A549 (cell line): ENCODE data around the gene GRM2. TPM values are rescaled to one million over a fixed set of nuclear protein-coding genes. Genes with fewer than 3 reads are reported as not detected.
A peak's percentile ranks its signal among the peaks of the same experiment; 100 is the strongest.
"Not testable (repeated sequence)": the region's sequence is repeated elsewhere in the genome, so short reads cannot be mapped to it uniquely, and the experiment has no call there.

ENCODE experiments used
- ATAC-seq, 2 experiments: fragments of 200-7000 bp in 1 of 2; fragments of >200 bp in 1 of 2; cut with Nextera tagmentation in 1 of 2; cut with Tn5 transposase in 1 of 2; 3 replicates each; pipeline versions ENCODE4 v1.8.0 to v1.9.1; 2018 to 2020; ENCODE audit warnings: mild to moderate bottlenecking in 1 of 2, moderate library complexity in 1 of 2
- CTCF ChIA-PET: fragments of 300-600 bp; sonication (Branson Sonifier 250); formaldehyde crosslinking; extraction: SDS; loops from one replicate; lab custom pipeline; 2021; ENCODE audit warnings: antibody characterized with exemption, inconsistent platforms; lab: Yijun Ruan, JAX
- POLR2A ChIA-PET: fragments of 350-600 bp; formaldehyde crosslinking; extraction: SDS; loops from one replicate; lab custom pipeline; 2021; ENCODE audit warnings: antibody characterized with exemption, inconsistent platforms; lab: Yijun Ruan, JAX
- DNase-seq, 2 experiments: peaks; one replicate each; pipeline versions ENCODE4 v3.0.0 to v3.0.0-alpha.2; 2011 to 2016; ENCODE audit warnings: low read depth in 1 of 2, low spot score in 1 of 2
- FAIRE-seq: peaks from 2 replicates; lab custom pipeline; 2011; peaks lifted over from hg19 to GRCh38; lab: Jason Lieb, UNC
- H3K27ac ChIP-seq, 2 experiments: fragments of >200 bp; sonication (Bioruptor Twin); formaldehyde crosslinking; 3 replicates each; pipeline ENCODE4 v1.5.1; 2016 to 2017
- H3K4me1 ChIP-seq: fragments of >200 bp; sonication (Bioruptor Twin); formaldehyde crosslinking; 3 replicates; pipeline ENCODE4 v1.6.1; 2016
- H3K4me2 ChIP-seq: fragments of >200 bp; sonication (Bioruptor Twin); formaldehyde crosslinking; 3 replicates; pipeline ENCODE4 v1.6.1; 2016
- H3K4me3 ChIP-seq: fragments of >200 bp; sonication (Bioruptor Twin); formaldehyde crosslinking; 3 replicates; pipeline ENCODE4 v1.5.1; 2016
- H3K9me3 ChIP-seq: fragments of >200 bp; sonication (Bioruptor Twin); formaldehyde crosslinking; 3 replicates; pipeline ENCODE4 v1.6.1; 2016
- CBX2 ChIP-seq: fragments of 200-600 bp; sonication (generic); IDR thresholded peaks from 2 replicates; pipeline ENCODE4 v1.6.1; 2016; ENCODE audit warnings: low read depth, mild to moderate bottlenecking, borderline replicate concordance
- EHMT2 ChIP-seq: fragments of 200-600 bp; sonication (generic); IDR thresholded peaks from 2 replicates; pipeline ENCODE4 v1.6.1; 2016; ENCODE audit warnings: antibody characterized with exemption, low read depth, mild to moderate bottlenecking, moderate library complexity
- EP300 ChIP-seq, 2 experiments: fragments of >200 bp; sonication (Bioruptor Twin); formaldehyde crosslinking; IDR thresholded peaks; 2 replicates in 1 of 2; 3 replicates in 1 of 2; pipeline ENCODE4 v1.6.1; 2016 to 2017
- GATA3 ChIP-seq: IDR thresholded peaks from 2 replicates; pipeline ENCODE4 v1.6.1; 2012; ENCODE audit warnings: borderline replicate concordance
- HOXA7 ChIP-seq: fragments of 250-450 bp; sonication (Bioruptor Pico); IDR thresholded peaks from 2 replicates; pipeline ENCODE4 v1.5.0; 2020; ENCODE audit warnings: mild to moderate bottlenecking, moderate library complexity
- KDM5A ChIP-seq: fragments of 200-600 bp; sonication (generic); IDR thresholded peaks from 2 replicates; pipeline ENCODE4 v1.6.1; 2016; ENCODE audit warnings: antibody characterized with exemption, mild to moderate bottlenecking
- MYC ChIP-seq: IDR thresholded peaks from 2 replicates; pipeline ENCODE4 v1.6.1; 2012; ENCODE audit warnings: mild to moderate bottlenecking, inconsistent platforms, low read length, improper control_type of control experiment, borderline replicate concordance
- PHF8 ChIP-seq: fragments of 200-600 bp; sonication (generic); IDR thresholded peaks from 2 replicates; pipeline ENCODE4 v1.6.1; 2016; ENCODE audit warnings: low read depth, mild to moderate bottlenecking, antibody characterized with exemption, moderate library complexity, borderline replicate concordance
- ZC3H11A ChIP-seq: fragments of 450-650 bp; IDR thresholded peaks from 2 replicates; pipeline ENCODE4 v1.6.1; 2014; ENCODE audit warnings: antibody characterized with exemption, mild to moderate bottlenecking
- ZFP36 ChIP-seq: fragments of 450-650 bp; IDR thresholded peaks from 2 replicates; pipeline ENCODE4 v1.6.1; 2014; ENCODE audit warnings: borderline replicate concordance; ENCODE audit not compliant: partially characterized antibody
- ZSCAN20 ChIP-seq: fragments of 250-450 bp; sonication (Bioruptor Pico); IDR thresholded peaks from 2 replicates; pipeline ENCODE4 v1.8.0; 2022; ENCODE audit warnings: mild to moderate bottlenecking, moderate library complexity
- WGBS: methylation state at CpG from one replicate; pipeline ENCODE4 v1.1.6; 2017; ENCODE audit errors: missing lambda C conversion rate; 5-methylcytosine and 5-hydroxymethylcytosine counted together
- polyA plus RNA-seq, 4 experiments: library from polyadenylated mRNA; depleted of rRNA in 3 of 4; stranded (reverse); fragments of >200 nt; fragmentation: RNase III in 1 of 4; extraction: RNeasy Plus Mini Kit Qiagen cat#74134 plus additional on column Dnase treatment in 1 of 4; gene quantifications; 2 replicates in 3 of 4; 3 replicates in 1 of 4; pipeline ENCODE4 v1.2.3, GENCODE V29; 2011 to 2017
- TF ChIP-seq, protein P1 (sequence below): IDR thresholded peaks from 2 replicates; pipeline ENCODE4 v1.6.1; 2012
- TF ChIP-seq, protein P2 (sequence below): fragments of 250-450 bp; sonication (Bioruptor Pico); IDR thresholded peaks from 2 replicates; pipeline ENCODE4 v1.5.0; 2020; ENCODE audit warnings: low read depth, mild to moderate bottlenecking, moderate library complexity
- TF ChIP-seq, protein P3 (sequence below): fragments of >200 bp; sonication (Bioruptor Twin); formaldehyde crosslinking; IDR thresholded peaks from 3 replicates; pipeline ENCODE4 v1.5.1; 2016
- TF ChIP-seq, protein P4 (sequence below): IDR thresholded peaks from 2 replicates; pipeline ENCODE4 v1.6.1; 2012; ENCODE audit warnings: low read depth, borderline replicate concordance

Gene GRM2
- polyA plus RNA-seq, 2 of the 4 experiments (the other 2 are of a cell fraction) = 0.03 TPM; not detected in 1

DNA sequence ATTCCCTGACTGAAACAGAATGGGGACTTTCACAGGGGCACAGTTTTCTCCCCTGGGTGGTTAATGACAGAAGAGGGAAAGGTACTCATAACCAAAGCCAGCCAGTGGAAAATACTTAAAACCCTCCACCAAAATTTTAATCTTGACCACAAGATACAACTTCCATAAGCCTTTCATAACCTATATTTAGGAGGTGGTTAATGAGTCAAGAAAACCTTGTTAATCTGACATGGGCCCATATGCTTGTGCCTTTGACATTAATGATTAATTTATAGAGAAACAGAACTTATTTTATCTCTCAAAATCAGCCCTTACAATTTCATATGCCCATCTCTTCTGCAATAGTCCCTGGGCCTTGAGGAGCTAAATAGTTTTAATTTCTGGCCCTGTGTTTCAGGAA, 41.0 kb downstream of the GRM2 start:
- no peak for DNase-seq
- no peaks in the 10 kb centered on the region for H3K9me3 ChIP-seq
- H3K27ac ChIP-seq = no peak overlapping the region
- ChIA-PET POLR2A (no interaction called here), CTCF (no interaction called here)
- H3K4me3 ChIP-seq = no peak overlapping the region
- no peak for FAIRE-seq
- TF ChIP-seq, protein P1, sequence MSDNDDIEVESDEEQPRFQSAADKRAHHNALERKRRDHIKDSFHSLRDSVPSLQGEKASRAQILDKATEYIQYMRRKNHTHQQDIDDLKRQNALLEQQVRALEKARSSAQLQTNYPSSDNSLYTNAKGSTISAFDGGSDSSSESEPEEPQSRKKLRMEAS = no peak
- TF ChIP-seq ZSCAN20 (no peak), MYC (no peak)
- no peaks in the 10 kb centered on the region for H3K4me1 ChIP-seq
- ATAC-seq = no peak
- H3K4me2 ChIP-seq = no peak overlapping the region

DNA sequence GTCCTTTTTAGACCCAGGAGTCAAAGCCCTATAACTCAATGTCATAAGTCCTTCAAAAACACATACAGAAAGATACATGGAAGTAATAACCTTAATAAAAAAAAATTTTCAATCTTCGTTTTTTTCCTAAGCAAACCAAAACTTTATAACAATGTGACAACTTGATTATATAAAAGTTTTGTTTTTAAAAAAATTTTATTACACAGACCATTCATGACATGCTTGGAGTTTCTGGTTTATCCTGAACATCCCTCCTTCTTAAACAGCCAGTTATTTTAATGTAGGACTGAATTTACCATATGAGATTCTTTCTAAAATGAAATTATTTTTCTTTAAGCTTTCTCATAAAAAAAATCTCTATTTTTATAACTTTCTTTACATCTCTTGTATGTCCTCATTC, 41.5 kb downstream of the GRM2 start:
- DNase-seq (no peak), ATAC-seq (no peak), FAIRE-seq (no peak)
- no peak overlapping the region for H3K27ac ChIP-seq
- TF ChIP-seq GATA3 (no peak), ZFP36 (peak; percentile 10)
- no peaks in the 10 kb centered on the region for H3K4me1 ChIP-seq
- ChIA-PET POLR2A (no interaction called here), CTCF (no interaction called here)
- 2% methylated on average over 1 of the region's 1 CpG for WGBS
- H3K4me2 ChIP-seq = no peak overlapping the region
- H3K9me3 ChIP-seq = no peaks in the 10 kb centered on the region
- no peak overlapping the region for H3K4me3 ChIP-seq

DNA sequence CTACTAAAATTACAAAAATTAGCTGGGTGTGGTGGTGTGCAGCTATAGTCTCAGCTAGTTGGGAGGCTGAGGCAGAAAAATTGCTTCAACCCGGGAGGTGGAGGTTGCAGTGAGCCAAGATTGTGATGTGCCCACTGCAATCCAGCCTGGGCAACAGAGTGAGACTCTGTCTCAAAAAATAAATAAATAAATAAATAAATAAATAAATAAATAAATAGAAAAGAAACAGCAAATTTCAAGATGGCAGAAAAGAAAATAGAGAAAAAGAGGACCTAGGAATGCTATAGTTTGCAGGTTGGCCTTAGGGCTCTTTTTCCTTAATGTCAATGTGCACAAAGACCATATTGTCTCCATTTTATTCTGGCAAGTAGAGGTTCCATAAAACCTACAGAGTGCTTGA, 44.0 kb downstream of the GRM2 start:
- TF ChIP-seq ZC3H11A (peak; percentile 37; the same call in 1 of the 2 replicates), PHF8 (no peak), EHMT2 (no peak), ZFP36 (no peak)
- TF ChIP-seq, protein P2, sequence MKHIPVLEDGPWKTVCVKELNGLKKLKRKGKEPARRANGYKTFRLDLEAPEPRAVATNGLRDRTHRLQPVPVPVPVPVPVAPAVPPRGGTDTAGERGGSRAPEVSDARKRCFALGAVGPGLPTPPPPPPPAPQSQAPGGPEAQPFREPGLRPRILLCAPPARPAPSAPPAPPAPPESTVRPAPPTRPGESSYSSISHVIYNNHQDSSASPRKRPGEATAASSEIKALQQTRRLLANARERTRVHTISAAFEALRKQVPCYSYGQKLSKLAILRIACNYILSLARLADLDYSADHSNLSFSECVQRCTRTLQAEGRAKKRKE = no peak
- FAIRE-seq = no peak
- WGBS = 80% methylated on average over 1 of the region's 1 CpG

DNA sequence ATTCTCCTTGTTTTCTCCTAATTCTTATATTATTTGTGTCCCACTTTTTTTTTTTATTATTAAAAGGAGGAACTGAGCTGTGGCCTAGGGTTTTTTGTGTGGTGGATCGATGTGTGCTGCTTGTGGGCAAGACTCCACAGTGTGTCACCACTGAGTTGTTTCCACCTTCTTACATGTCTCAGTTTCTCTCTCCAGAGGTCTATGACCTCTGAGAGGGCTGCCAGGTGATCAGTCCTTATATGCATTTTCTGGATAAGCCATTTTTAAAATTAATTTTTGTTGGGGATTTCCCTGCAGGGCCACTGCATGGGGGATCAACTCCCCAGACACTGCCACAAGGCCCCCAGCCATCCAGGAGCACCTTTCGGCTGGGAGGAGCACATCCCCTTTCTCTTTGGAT, 44.4 kb downstream of the GRM2 start:
- POLR2A ChIA-PET = no interaction called here
- FAIRE-seq (no peak), DNase-seq (no peak), ATAC-seq (no peak)
- TF ChIP-seq HOXA7 (CRISPR knock-in tag) (no peak), EHMT2 (no peak), EP300 (IDR thresholded peaks at IDR 0.05) (no peak), CBX2 (no peak), KDM5A (no peak)
- TF ChIP-seq, protein P3, sequence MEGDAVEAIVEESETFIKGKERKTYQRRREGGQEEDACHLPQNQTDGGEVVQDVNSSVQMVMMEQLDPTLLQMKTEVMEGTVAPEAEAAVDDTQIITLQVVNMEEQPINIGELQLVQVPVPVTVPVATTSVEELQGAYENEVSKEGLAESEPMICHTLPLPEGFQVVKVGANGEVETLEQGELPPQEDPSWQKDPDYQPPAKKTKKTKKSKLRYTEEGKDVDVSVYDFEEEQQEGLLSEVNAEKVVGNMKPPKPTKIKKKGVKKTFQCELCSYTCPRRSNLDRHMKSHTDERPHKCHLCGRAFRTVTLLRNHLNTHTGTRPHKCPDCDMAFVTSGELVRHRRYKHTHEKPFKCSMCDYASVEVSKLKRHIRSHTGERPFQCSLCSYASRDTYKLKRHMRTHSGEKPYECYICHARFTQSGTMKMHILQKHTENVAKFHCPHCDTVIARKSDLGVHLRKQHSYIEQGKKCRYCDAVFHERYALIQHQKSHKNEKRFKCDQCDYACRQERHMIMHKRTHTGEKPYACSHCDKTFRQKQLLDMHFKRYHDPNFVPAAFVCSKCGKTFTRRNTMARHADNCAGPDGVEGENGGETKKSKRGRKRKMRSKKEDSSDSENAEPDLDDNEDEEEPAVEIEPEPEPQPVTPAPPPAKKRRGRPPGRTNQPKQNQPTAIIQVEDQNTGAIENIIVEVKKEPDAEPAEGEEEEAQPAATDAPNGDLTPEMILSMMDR = no peak
- TF ChIP-seq, protein P4, sequence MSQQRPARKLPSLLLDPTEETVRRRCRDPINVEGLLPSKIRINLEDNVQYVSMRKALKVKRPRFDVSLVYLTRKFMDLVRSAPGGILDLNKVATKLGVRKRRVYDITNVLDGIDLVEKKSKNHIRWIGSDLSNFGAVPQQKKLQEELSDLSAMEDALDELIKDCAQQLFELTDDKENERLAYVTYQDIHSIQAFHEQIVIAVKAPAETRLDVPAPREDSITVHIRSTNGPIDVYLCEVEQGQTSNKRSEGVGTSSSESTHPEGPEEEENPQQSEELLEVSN = no peak
- H3K4me1 ChIP-seq = no peaks in the 10 kb centered on the region
- no peaks in the 10 kb centered on the region for H3K9me3 ChIP-seq
- 18% methylated on average over 2 of the region's 2 CpGs for WGBS
- no peak overlapping the region for H3K4me2 ChIP-seq
- CTCF ChIA-PET = interaction anchor here (0.6 kb wide), 1 partner anchor 17 kb away, joined by 3 read pairs; no protein-coding TSS in a partner anchor
- no peak overlapping the region for H3K27ac ChIP-seq
- H3K4me3 ChIP-seq = no peak overlapping the region

More for the DNA sequence above, 44.0 kb downstream of the GRM2 start:
- POLR2A ChIA-PET = no interaction called here
- no peak for DNase-seq
- H3K4me1 ChIP-seq = no peaks in the 10 kb centered on the region
- H3K27ac ChIP-seq = no peak overlapping the region
- no peak for ATAC-seq
- no peak overlapping the region for H3K4me2 ChIP-seq
- no peak overlapping the region for H3K4me3 ChIP-seq
- H3K9me3 ChIP-seq = no peaks in the 10 kb centered on the region
- CTCF ChIA-PET = interaction anchor here (0.6 kb wide), 1 partner anchor 17 kb away, joined by 3 read pairs; no protein-coding TSS in a partner anchor

DNA sequence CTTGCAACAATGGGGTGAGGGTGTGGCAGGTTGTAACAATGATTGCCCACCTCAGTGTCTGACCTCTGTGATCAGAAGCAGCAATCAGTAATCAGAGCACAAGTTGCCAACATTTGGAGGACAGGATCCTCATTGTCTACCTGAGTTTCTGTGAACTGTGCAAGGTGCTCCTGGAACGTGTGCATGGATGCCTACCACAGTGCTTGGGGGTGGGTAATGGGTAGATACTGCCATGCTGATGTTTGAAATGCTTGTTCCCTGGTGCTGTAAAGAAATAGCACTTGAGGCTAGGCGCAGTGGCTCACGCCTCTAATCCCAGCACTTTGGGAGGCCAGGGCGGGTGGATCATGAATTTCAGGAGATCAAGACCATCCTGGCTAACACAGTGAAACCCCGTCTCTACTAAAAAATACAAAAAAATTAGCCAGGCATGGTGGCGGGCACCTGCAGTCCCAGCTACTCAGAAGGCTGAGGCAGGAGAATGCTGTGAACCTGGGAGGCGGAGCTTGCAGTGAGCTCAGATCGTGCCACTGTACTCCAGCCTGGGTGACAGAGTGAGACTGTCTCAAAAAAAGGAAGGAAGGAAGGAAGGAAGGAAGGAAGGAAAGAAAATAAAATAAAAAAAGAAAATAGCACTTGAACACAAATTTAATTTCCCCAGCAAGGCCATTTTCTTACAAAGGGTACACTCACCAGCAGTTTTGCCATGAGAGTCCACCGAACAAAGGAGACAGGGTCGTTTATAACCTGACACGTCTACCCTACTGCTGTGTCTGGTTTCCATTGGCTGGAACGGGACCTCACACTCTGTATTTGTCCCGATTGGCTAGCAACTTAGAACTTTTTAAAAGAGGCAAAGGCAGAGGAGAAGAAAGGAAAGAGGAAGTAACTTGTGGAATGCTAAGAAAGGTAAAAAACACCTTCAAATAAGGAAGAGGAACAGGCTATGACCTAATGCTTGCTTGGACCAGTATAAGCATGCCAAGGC, 47.2 kb downstream of the GRM2 start:
- DNase-seq, H3K4me1 ChIP-seq, POLR2A ChIA-PET, CTCF ChIA-PET, H3K4me3 ChIP-seq, H3K9me3 ChIP-seq, H3K4me2 ChIP-seq, FAIRE-seq, ATAC-seq, H3K27ac ChIP-seq: not testable (repeated sequence)
- WGBS = 35% methylated on average over 13 of the region's 13 CpGs
